ENCODE data around the gene MAGEB4.
"Not testable (repeated sequence)": the region's sequence is repeated elsewhere in the genome, so short reads cannot be mapped to it uniquely, and the experiment has no call there.

The MAGEB4 gene, protein sequence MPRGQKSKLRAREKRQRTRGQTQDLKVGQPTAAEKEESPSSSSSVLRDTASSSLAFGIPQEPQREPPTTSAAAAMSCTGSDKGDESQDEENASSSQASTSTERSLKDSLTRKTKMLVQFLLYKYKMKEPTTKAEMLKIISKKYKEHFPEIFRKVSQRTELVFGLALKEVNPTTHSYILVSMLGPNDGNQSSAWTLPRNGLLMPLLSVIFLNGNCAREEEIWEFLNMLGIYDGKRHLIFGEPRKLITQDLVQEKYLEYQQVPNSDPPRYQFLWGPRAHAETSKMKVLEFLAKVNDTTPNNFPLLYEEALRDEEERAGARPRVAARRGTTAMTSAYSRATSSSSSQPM

DNA sequence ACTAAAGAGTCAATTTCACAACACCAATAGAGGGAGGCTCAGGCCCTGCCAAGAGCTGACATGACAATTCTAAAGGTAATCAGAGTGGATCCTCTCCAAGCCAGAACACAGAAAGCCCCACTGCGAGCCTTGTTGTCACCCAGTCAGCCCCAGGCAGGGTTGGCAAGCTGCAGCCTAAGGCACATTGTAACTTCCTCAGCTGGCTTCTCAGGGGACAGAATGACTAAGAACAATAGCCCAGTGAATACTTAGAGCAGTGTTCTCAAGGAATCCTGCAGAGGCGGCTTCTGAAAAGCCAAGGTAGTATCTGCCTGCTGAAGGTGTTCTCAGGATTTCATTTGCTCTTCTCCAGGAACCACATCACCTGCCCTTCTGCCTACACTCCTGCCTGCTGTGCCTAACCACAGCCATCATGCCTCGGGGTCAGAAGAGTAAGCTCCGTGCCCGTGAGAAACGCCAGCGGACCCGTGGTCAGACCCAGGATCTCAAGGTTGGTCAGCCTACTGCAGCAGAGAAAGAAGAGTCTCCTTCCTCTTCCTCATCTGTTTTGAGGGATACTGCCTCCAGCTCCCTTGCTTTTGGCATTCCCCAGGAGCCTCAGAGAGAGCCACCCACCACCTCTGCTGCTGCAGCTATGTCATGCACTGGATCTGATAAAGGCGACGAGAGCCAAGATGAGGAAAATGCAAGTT, at the start of gene MAGEB4:
Gene MAGEB4 (plus strand): TSS at position 277 of the 692 bp plus-strand sequence. CDS start 136 bp downstream, at position 413.
- Histone ChIP-seq H3K27ac (no peak within 1 kb of the TSS), H3K4me3 (no peak within 1 kb of the TSS)
- no peak for DNase-seq (ENCODE audit: low spot score)
- TF ChIP-seq, protein P1, sequence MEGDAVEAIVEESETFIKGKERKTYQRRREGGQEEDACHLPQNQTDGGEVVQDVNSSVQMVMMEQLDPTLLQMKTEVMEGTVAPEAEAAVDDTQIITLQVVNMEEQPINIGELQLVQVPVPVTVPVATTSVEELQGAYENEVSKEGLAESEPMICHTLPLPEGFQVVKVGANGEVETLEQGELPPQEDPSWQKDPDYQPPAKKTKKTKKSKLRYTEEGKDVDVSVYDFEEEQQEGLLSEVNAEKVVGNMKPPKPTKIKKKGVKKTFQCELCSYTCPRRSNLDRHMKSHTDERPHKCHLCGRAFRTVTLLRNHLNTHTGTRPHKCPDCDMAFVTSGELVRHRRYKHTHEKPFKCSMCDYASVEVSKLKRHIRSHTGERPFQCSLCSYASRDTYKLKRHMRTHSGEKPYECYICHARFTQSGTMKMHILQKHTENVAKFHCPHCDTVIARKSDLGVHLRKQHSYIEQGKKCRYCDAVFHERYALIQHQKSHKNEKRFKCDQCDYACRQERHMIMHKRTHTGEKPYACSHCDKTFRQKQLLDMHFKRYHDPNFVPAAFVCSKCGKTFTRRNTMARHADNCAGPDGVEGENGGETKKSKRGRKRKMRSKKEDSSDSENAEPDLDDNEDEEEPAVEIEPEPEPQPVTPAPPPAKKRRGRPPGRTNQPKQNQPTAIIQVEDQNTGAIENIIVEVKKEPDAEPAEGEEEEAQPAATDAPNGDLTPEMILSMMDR (IDR thresholded peaks at IDR 0.05): no peak

DNA sequence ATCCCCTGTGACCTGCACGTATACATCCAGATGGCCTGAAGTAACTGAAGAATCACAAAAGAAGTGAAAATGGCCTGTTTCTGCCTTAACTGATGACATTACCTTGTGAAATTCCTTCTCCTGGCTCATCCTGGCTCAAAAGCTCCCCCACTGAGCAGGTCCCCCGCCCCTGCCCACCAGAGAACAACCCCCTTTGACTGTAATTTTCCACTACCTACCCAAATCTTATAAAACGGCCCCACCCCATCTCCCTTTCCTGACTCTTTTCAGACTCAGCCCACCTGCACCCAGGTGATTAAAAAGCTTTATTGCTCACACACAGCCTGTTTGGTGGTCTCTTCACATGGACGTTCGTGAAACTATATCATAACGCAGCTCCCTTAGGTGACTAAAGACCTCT, 47.9 kb upstream of the MAGEB4 start:
- not testable (repeated sequence) for H3K4me3 ChIP-seq; H3K27ac ChIP-seq; DNase-seq (ENCODE audit: low spot score)

DNA sequence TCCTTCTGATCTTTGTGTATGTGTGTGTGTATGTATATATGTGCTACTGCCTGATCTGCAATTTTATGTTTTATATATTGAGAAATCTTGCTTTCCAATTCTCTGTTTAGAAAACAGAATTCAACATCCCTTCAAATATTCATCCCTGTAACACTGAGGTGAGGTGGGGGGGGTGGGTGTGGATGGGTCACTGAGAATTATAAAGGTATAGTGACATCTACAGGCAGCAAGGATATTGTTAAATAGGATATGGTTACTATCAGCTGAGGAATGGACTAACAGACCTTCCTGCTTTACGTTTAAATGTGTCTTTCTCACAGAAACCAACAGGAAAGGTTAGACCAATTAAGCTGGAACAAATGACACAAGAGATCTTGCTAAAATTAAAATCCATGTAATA, 45.5 kb upstream of the MAGEB4 start:
- Histone ChIP-seq H3K27ac (no peak overlapping the region), H3K4me3 (no peak overlapping the region)
- TF ChIP-seq, protein P1 (IDR thresholded peaks at IDR 0.05): no peak
- DNase-seq (ENCODE audit: low spot score): no peak

DNA sequence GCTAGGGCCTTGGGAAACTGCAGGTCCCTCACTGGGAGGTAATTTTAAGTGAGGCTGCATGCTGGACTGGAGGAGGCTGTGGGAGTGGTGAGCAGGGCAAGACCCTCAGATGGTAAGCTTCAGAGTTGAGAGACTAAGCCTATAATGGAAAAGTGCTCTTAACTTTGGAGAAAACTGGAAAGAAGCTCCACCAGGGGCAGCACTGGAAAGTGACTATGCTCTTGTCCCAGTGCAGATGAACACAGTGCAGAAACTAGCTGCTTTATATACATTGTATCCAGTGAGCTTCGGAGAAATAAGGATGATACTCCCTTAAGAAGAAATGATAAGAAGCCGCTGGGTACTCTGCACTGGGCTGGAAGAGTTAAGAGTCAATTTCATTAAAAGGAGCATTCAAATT, 29.6 kb upstream of the MAGEB4 start:
- Histone ChIP-seq H3K4me3 (no peak overlapping the region), H3K27ac (no peak overlapping the region)
- TF ChIP-seq, protein P1 (IDR thresholded peaks at IDR 0.05): no peak
- no peak for DNase-seq (ENCODE audit: low spot score)

DNA sequence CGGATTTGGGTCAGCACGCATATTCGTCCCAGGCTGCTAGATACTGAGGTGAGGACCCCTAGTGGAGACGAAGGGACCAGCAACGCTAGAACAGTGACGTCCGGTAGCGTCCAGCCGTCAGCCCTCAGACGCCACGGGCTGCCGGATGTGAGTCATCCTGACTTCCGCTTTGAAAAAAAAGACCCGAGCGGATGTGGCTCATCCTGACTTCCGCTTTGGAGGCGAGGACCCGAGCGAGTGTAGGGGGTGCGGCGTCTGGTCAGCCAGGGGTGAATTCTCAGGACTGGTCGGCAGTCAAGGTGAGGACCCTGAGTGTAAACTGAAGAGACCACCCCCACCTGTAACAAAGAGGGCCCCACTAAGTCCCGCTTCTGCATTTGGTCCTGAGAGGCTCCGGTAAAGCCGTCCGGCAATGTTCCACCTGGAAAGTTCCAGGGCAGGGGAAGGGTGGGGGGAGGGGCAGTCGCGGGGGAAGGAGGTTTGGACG, 26.4 kb upstream of the MAGEB4 start, which contains the start of gene MAGEB2:
Gene MAGEB2 (plus strand): TSS at position 207 of the 487 bp plus-strand sequence. CDS start 3,018 bp downstream, outside the sequence.
- H3K27ac ChIP-seq: no peak within 1 kb of the TSS
- TF ChIP-seq, protein P1 (IDR thresholded peaks at IDR 0.05): no peak

DNA sequence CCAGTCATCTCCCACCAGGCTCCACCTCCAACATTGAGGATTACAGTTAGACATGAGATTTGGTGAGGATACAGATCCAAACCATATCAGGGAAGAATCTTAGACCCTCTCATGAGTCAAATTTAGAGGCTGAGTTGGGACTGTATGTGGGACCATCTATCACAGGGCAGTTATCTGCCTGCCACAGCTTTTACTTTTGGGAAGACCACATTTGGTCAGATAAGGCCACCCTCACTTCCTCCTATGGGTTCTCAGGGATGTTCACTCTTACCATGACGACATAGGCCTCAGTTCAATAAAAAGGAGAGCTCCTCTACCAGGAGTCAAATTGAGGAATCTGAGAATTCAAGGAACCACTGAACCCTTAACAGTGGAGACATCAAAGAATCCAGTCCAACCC, 24.3 kb upstream of the MAGEB4 start:
- no peak for DNase-seq (ENCODE audit: low spot score)
- Histone ChIP-seq H3K4me3 (no peak overlapping the region), H3K27ac (no peak overlapping the region)
- TF ChIP-seq, protein P1 (IDR thresholded peaks at IDR 0.05): no peak

More for the DNA sequence above, 26.4 kb upstream of the MAGEB4 start, which contains the start of gene MAGEB2:
- H3K4me3 ChIP-seq: no peak within 1 kb of the TSS
- DNase-seq (ENCODE audit: low spot score): no peak

DNA sequence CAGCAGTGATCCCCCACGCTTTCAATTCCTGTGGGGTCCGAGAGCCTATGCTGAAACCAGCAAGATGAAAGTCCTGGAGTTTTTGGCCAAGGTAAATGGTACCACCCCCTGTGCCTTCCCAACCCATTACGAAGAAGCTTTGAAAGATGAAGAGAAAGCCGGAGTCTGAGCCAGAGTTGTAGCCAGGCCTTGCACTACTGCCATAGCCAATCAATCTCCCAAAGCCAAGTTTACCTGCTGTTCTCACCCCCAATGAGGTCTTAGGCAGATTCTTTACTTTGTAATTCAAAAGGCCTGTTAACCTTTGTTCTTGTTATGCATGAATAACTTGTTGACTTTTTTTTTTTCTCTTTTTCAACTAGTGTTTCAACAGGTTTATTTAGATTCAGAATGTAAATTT, 22.4 kb upstream of the MAGEB4 start:
- H3K4me3 ChIP-seq: no peak overlapping the region
- H3K27ac ChIP-seq: no peak overlapping the region
- no peak for DNase-seq (ENCODE audit: low spot score)
- TF ChIP-seq, protein P1 (IDR thresholded peaks at IDR 0.05): no peak

Measured in coronary artery (tissue), 2 donors.